Muscle layer of duodenum (tissue), 2 donors: ENCODE results near the gene RAB8A.
"Not testable (repeated sequence)": the region's sequence is repeated elsewhere in the genome, so short reads cannot be mapped to it uniquely, and the experiment has no call there.

Experiments
- H3K27ac ChIP-seq: one replicate; pipeline ENCODE4 v1.7.0; 2013; ENCODE audit warnings: mild to moderate bottlenecking, low read length
- H3K27me3 ChIP-seq: one replicate; pipeline ENCODE4 v1.7.0; 2013; ENCODE audit warnings: low read depth, mild to moderate bottlenecking, control low read depth, low read length
- H3K36me3 ChIP-seq, 2 donors: one replicate each; pipeline ENCODE4 v1.7.0; 2013; ENCODE audit warnings: low read length in 2 of 2, control low read depth in 1 of 2, mild to moderate bottlenecking in 1 of 2; ENCODE audit not compliant: insufficient read depth in 2 of 2, control insufficient read depth in 1 of 2
- H3K4me1 ChIP-seq, 2 donors: one replicate each; pipeline ENCODE4 v1.7.0; 2013; ENCODE audit warnings: low read length in 2 of 2, mild to moderate bottlenecking in 2 of 2, control low read depth in 1 of 2, moderate library complexity in 1 of 2; ENCODE audit not compliant: insufficient read depth in 2 of 2, control insufficient read depth in 1 of 2
- H3K4me3 ChIP-seq, 2 donors: one replicate each; pipeline ENCODE4 v1.7.0; 2013; ENCODE audit warnings: low read length in 2 of 2, low read depth in 1 of 2, mild to moderate bottlenecking in 1 of 2
- H3K9me3 ChIP-seq, 2 donors: one replicate each; pipeline ENCODE4 v1.7.0; 2013; ENCODE audit warnings: low read length in 2 of 2, control low read depth in 1 of 2, mild to moderate bottlenecking in 1 of 2; ENCODE audit not compliant: control insufficient read depth in 1 of 2
- donor health status: healthy.

The RAB8A gene

GRCh38 chr19:16085115-16085514, 26.6 kb upstream of the RAB8A start:
- H3K4me1 ChIP-seq, result peaks cover under 1 to 77% of the 10 kb centered on the region in 2 donors

GRCh38 chr19:16087404-16087803, 24.3 kb upstream of the RAB8A start:
- peaks cover 0 to 56% of the 10 kb centered on the region in 2 donors for H3K4me1 ChIP-seq
- not testable (repeated sequence) for H3K4me3 ChIP-seq, H3K9me3 ChIP-seq, H3K27ac ChIP-seq, H3K27me3 ChIP-seq
- H3K36me3 ChIP-seq, result peaks cover 63 to 96% of the 10 kb centered on the region in 2 donors

More at GRCh38 chr19:16085115-16085514, 26.6 kb upstream of the RAB8A start:
- peaks cover 58 to 86% of the 10 kb centered on the region in 2 donors for H3K36me3 ChIP-seq
- H3K27me3 ChIP-seq, result no peaks in the 10 kb centered on the region
- H3K27ac ChIP-seq, result no peak overlapping the region
- no peaks in the 10 kb centered on the region for H3K9me3 ChIP-seq
- H3K4me3 ChIP-seq, result no peak overlapping the region

GRCh38 chr19:16087940-16088339, 23.7 kb upstream of the RAB8A start:
- H3K27me3 ChIP-seq, result no peaks in the 10 kb centered on the region
- peak overlapping the region; percentile 10 for H3K27ac ChIP-seq
- H3K36me3 ChIP-seq, result peaks cover 66 to 96% of the 10 kb centered on the region in 2 donors
- no peak overlapping the region for H3K4me3 ChIP-seq
- H3K4me1 ChIP-seq, result peaks cover 0 to 50% of the 10 kb centered on the region in 2 donors
- H3K9me3 ChIP-seq, result no peaks in the 10 kb centered on the region

- Histone ChIP-seq H3K27ac (peak overlapping the region; percentile 46), H3K4me3 (no peak overlapping the region), H3K36me3 (peaks cover 65 to 96% of the 10 kb centered on the region in 2 donors), H3K4me1 (peaks cover 0 to 45% of the 10 kb centered on the region in 2 donors), H3K9me3 (no peaks in the 10 kb centered on the region), H3K27me3 (no peaks in the 10 kb centered on the region)
These were observed 23.2 kb upstream of the RAB8A start for GRCh38 chr19:16088351-16089009.

- H3K9me3 ChIP-seq, result no peaks in the 10 kb centered on the region
- H3K27me3 ChIP-seq, result no peaks in the 10 kb centered on the region
- peaks cover 68 to 96% of the 10 kb centered on the region in 2 donors for H3K36me3 ChIP-seq
- peaks cover 0 to 38% of the 10 kb centered on the region in 2 donors for H3K4me1 ChIP-seq
- H3K27ac ChIP-seq, result peak overlapping the region; percentile 46
- H3K4me3 ChIP-seq, result no peak overlapping the region
These were observed 22.5 kb upstream of the RAB8A start for GRCh38 chr19:16089010-16089846.

GRCh38 chr19:16091546-16092475, 19.9 kb upstream of the RAB8A start:
- peaks cover 0 to 24% of the 10 kb centered on the region in 2 donors for H3K4me1 ChIP-seq
- H3K27ac ChIP-seq, result no peak overlapping the region
- H3K9me3 ChIP-seq, result no peaks in the 10 kb centered on the region
- no peaks in the 10 kb centered on the region for H3K27me3 ChIP-seq
- peaks cover 66 to 95% of the 10 kb centered on the region in 2 donors for H3K36me3 ChIP-seq
- H3K4me3 ChIP-seq, result no peak overlapping the region

- H3K27ac ChIP-seq, result no peak overlapping the region
- no peaks in the 10 kb centered on the region for H3K9me3 ChIP-seq
- H3K4me1 ChIP-seq, result peaks cover 0 to 17% of the 10 kb centered on the region in 2 donors
- peaks cover 60 to 87% of the 10 kb centered on the region in 2 donors for H3K36me3 ChIP-seq
- H3K27me3 ChIP-seq, result no peaks in the 10 kb centered on the region
- H3K4me3 ChIP-seq, result no peak overlapping the region
These were observed 17.2 kb upstream of the RAB8A start for GRCh38 chr19:16094360-16095070.

- Histone ChIP-seq H3K4me3 (no peak overlapping the region), H3K36me3 (peaks cover 65 to 86% of the 10 kb centered on the region in 2 donors), H3K4me1 (peaks cover 0 to 17% of the 10 kb centered on the region in 2 donors), H3K27ac (peak overlapping the region; percentile 35), H3K27me3 (no peaks in the 10 kb centered on the region), H3K9me3 (no peaks in the 10 kb centered on the region)
These were observed 16.6 kb upstream of the RAB8A start for GRCh38 chr19:16095071-16095571.

GRCh38 chr19:16096280-16096855, 15.3 kb upstream of the RAB8A start:
- no peaks in the 10 kb centered on the region for H3K9me3 ChIP-seq
- H3K4me3 ChIP-seq, result no peak overlapping the region
- H3K36me3 ChIP-seq, result peaks cover 69 to 85% of the 10 kb centered on the region in 2 donors
- peaks cover 0 to 17% of the 10 kb centered on the region in 2 donors for H3K4me1 ChIP-seq
- no peaks in the 10 kb centered on the region for H3K27me3 ChIP-seq
- H3K27ac ChIP-seq, result no peak overlapping the region

- no peaks in the 10 kb centered on the region for H3K27me3 ChIP-seq
- peaks cover 65 to 85% of the 10 kb centered on the region in 2 donors for H3K36me3 ChIP-seq
- peaks cover 0 to 17% of the 10 kb centered on the region in 2 donors for H3K4me1 ChIP-seq
- no peaks in the 10 kb centered on the region for H3K9me3 ChIP-seq
- no peak overlapping the region for H3K27ac ChIP-seq
- H3K4me3 ChIP-seq, result no peak overlapping the region
These were observed 13.3 kb upstream of the RAB8A start for GRCh38 chr19:16098416-16098768.
